PC-3 (cell line): ENCODE data around the gene ATP8B3.

Source experiments
- EZH2 ChIP-seq: fragments of 300-600 bp; sonication (generic); IDR thresholded peaks from one replicate; pipeline ENCODE4 v1.6.1; 2017; ENCODE audit warnings: antibody characterized with exemption, mild to moderate bottlenecking, low read length; ENCODE audit not compliant: unreplicated experiment
- EZH2phosphoT487 ChIP-seq: fragments of 300-600 bp; sonication (generic); IDR thresholded peaks from 2 replicates; pipeline ENCODE4 v1.6.1; 2018; ENCODE audit warnings: mild to moderate bottlenecking, antibody characterized with exemption, low read length, borderline replicate concordance
- TF ChIP-seq, protein P1 (sequence below): fragments of 300-600 bp; sonication (generic); conservative IDR thresholded peaks from 2 replicates; pipeline ENCODE4 v1.5.1; 2017; ENCODE audit warnings: antibody characterized with exemption, low read depth, mild to moderate bottlenecking, low read length

DNA sequence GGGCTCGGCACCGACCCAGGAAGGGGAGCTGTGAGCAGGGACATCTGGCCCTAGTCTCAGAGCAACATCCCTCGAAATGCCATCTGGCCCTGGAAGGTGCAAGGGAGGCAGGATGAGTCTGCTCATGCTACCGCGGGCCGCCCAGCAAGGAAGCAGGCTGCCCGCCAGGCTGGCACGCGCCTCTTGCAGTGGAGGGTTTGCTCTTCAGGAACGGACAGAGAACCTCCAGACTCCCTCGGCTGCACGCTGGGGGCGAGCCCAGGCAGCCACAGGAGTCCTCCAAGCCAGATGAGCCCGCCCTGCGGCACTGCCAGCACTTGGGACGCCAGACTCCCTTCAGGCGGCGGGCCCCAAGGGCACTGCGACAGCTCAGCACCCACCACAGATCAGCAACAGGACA lies 10.1 kb upstream of the ATP8B3 start:
- TF ChIP-seq, protein P1, sequence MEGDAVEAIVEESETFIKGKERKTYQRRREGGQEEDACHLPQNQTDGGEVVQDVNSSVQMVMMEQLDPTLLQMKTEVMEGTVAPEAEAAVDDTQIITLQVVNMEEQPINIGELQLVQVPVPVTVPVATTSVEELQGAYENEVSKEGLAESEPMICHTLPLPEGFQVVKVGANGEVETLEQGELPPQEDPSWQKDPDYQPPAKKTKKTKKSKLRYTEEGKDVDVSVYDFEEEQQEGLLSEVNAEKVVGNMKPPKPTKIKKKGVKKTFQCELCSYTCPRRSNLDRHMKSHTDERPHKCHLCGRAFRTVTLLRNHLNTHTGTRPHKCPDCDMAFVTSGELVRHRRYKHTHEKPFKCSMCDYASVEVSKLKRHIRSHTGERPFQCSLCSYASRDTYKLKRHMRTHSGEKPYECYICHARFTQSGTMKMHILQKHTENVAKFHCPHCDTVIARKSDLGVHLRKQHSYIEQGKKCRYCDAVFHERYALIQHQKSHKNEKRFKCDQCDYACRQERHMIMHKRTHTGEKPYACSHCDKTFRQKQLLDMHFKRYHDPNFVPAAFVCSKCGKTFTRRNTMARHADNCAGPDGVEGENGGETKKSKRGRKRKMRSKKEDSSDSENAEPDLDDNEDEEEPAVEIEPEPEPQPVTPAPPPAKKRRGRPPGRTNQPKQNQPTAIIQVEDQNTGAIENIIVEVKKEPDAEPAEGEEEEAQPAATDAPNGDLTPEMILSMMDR = no peak
- TF ChIP-seq EZH2 = no peak
- TF ChIP-seq EZH2phosphoT487 = no peak
